ENCODE data around the gene PDRG1. TPM values are rescaled to one million over a fixed set of nuclear protein-coding genes. Genes with fewer than 3 reads are reported as not detected.

PDRG1 gene
- total RNA-seq, 2 donors from 2014 or later, result 5.4 to 7.9 TPM

DNA sequence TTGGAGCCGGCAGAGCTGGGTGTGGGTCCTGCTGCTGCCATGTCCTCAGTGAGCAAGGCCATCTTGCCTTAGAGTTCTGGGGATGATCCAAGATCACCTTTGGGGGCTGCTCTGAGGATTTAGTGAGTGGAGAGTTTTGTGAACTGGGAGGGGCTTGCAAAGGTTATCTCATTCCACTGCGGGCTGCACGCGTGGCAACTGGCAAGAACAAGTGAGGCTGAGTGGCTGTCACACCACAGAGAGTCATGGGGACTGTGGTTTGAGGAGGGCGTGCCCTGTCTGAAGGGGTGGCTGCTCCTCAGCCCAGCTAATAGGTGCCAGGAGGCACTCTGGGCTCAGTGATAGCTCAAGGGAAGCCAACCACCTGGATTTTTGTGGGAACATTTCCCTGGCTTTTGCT, 43.8 kb downstream of the PDRG1 start:
- intact Hi-C loops (cut with DNase I), result no loop called here
- WGBS, 2 donors, result 51 to 68% methylated on average over 5 of the region's 5 CpGs
- no peak for ATAC-seq

DNA sequence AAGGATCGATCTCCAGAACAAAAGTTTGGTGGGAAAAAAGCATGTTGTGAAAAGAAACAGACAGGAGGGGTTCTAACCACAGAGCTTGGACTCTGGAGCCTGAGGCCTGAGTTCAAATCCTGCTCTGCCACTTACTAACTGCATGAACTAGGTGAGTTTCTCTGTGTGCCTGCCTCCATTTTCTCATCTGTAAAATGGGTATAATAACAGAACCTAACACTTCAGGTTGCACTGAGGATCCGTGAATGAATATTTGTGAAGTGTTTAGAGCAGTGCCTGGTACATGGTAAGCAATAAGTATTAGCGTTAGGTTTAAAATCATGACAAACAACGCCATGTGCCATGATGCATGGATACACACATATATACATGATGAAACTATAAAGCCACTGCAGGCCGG, 44.8 kb downstream of the PDRG1 start:
- ATAC-seq (no peak), DNase-seq (no peak)
- no peak overlapping the region for H3K27ac ChIP-seq
- H3K9me3 ChIP-seq, result no peaks in the 10 kb centered on the region
- no peak overlapping the region for H3K4me3 ChIP-seq
- no peaks in the 10 kb centered on the region for H3K4me1 ChIP-seq
- H3K27me3 ChIP-seq, result no peaks in the 10 kb centered on the region
- H3K36me3 ChIP-seq (replicated peaks in 1 of 2; ENCODE audit: insufficient read depth in 1 of 2, low read depth in 2 of 2), result no peaks in the 10 kb centered on the region
- intact Hi-C loops (cut with DNase I), result no loop called here
- TF ChIP-seq POLR2A (IDR thresholded peaks at IDR 0.05), result no peak
- no peak for TF ChIP-seq CTCF (IDR thresholded peaks at IDR 0.05)
- WGBS, 2 donors, result 76 to 84% methylated on average over 5 of the region's 5 CpGs

More for the DNA sequence above, 43.8 kb downstream of the PDRG1 start:
- no peak overlapping the region for H3K4me3 ChIP-seq
- no peaks in the 10 kb centered on the region for H3K36me3 ChIP-seq (replicated peaks in 1 of 2; ENCODE audit: insufficient read depth in 1 of 2, low read depth in 2 of 2)
- TF ChIP-seq POLR2A (IDR thresholded peaks at IDR 0.05) (no peak), CTCF (IDR thresholded peaks at IDR 0.05) (no peak)
- no peak overlapping the region for H3K27ac ChIP-seq
- H3K9me3 ChIP-seq, result no peaks in the 10 kb centered on the region
- no peak for DNase-seq
- no peaks in the 10 kb centered on the region for H3K27me3 ChIP-seq
- no peaks in the 10 kb centered on the region for H3K4me1 ChIP-seq

GRCh38 chr20:31906001-31906400, 45.8 kb downstream of the PDRG1 start:
- Histone ChIP-seq H3K36me3 (replicated peaks in 1 of 2; ENCODE audit: insufficient read depth in 1 of 2, low read depth in 2 of 2) (no peaks in the 10 kb centered on the region), H3K9me3 (no peaks in the 10 kb centered on the region), H3K4me1 (no peaks in the 10 kb centered on the region), H3K27me3 (no peaks in the 10 kb centered on the region), H3K27ac (no peak overlapping the region), H3K4me3 (no peak overlapping the region)
- DNase-seq (no peak), ATAC-seq (no peak)
- intact Hi-C loops (cut with DNase I), result no loop called here
- TF ChIP-seq POLR2A (IDR thresholded peaks at IDR 0.05) (no peak), CTCF (IDR thresholded peaks at IDR 0.05) (no peak)
- 68 to 85% methylated on average over 5 of the region's 5 CpGs for WGBS, 2 donors

DNA sequence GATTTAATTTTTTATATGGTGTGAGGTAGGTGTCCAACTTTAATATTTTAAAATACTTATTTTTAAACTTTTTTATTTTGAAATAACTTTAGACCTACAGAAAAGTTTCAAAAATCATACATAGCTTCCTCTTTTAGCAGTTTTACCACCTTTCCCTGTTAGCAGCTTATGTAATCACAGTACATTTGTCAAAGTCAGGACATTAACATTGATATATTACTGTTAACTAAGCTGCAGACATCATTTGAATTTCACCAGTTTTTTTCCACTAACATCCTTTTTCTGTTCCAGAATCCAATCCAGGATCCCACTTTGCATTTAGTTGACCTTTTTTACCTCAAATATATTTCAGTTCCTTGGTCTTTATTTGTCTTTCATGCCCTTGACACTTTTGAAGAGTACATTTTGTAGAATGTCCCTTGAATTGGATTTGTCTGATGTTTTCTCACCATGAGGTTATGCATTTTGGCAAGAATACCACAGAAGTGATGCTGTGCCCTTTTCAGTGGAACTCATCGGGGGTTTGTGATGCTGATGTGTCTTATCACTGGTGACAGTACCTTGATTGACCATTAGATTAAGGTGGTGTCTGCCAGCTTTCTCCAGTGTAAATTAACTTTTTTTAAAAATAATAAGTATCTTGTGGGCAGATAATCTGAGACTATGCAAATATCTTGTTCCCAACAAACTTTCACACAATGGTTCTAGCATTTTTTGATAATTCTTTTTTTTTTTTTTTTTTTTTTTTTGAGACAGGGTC, 48.0 kb downstream of the PDRG1 start:
- ATAC-seq, result no peak
- no peaks in the 10 kb centered on the region for H3K36me3 ChIP-seq (replicated peaks in 1 of 2; ENCODE audit: insufficient read depth in 1 of 2, low read depth in 2 of 2)
- no peaks in the 10 kb centered on the region for H3K9me3 ChIP-seq
- intact Hi-C loops (cut with DNase I), result no loop called here
- DNase-seq, result no peak
- H3K4me3 ChIP-seq, result no peak overlapping the region
- TF ChIP-seq CTCF (IDR thresholded peaks at IDR 0.05) (no peak), POLR2A (IDR thresholded peaks at IDR 0.05) (no peak)
- H3K4me1 ChIP-seq, result no peaks in the 10 kb centered on the region
- H3K27ac ChIP-seq, result no peak overlapping the region
- no peaks in the 10 kb centered on the region for H3K27me3 ChIP-seq
- 48 to 57% methylated on average over 1 of the region's 1 CpG for WGBS, 2 donors

DNA sequence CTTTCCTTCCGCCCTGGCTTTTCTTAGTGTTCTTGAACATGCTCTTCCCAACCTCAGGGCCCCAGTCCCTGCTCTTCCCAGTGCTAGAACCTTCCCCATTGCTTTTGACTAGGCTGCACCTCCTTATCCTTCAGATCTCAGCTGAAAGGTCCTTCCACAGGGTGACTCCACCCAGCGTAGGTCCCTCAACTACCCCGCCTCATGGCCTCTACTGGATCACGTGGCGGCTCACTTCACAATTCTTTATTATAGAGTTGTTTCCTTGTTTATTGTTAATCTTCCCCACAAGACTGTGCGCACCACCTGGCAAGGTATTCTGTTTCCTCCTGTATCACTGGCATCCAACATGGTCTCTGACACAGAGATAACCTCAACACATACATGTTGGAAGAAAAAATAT, 50.2 kb downstream of the PDRG1 start:
- DNase-seq (no peak), ATAC-seq (no peak)
- no peak for TF ChIP-seq CTCF (IDR thresholded peaks at IDR 0.05)
- TF ChIP-seq POLR2A (IDR thresholded peaks at IDR 0.05), result no peak
- Histone ChIP-seq H3K4me3 (no peak overlapping the region), H3K36me3 (replicated peaks in 1 of 2; ENCODE audit: insufficient read depth in 1 of 2, low read depth in 2 of 2) (no peaks in the 10 kb centered on the region), H3K27me3 (no peaks in the 10 kb centered on the region), H3K27ac (no peak overlapping the region), H3K9me3 (no peaks in the 10 kb centered on the region), H3K4me1 (no peaks in the 10 kb centered on the region)
- intact Hi-C loops (cut with DNase I), result no loop called here
- WGBS, 2 donors, result 73 to 76% methylated on average over 6 of the region's 6 CpGs
